Smooth muscle cell of the brain vasculature (primary cell): Measurements from ENCODE around the gene SYNPO.

Experiments used
- DNase-seq: peaks from one replicate; pipeline ENCODE4 v3.0.0-alpha.2; 2012; ENCODE audit warnings: low read depth, low spot score

Gene SYNPO

DNA sequence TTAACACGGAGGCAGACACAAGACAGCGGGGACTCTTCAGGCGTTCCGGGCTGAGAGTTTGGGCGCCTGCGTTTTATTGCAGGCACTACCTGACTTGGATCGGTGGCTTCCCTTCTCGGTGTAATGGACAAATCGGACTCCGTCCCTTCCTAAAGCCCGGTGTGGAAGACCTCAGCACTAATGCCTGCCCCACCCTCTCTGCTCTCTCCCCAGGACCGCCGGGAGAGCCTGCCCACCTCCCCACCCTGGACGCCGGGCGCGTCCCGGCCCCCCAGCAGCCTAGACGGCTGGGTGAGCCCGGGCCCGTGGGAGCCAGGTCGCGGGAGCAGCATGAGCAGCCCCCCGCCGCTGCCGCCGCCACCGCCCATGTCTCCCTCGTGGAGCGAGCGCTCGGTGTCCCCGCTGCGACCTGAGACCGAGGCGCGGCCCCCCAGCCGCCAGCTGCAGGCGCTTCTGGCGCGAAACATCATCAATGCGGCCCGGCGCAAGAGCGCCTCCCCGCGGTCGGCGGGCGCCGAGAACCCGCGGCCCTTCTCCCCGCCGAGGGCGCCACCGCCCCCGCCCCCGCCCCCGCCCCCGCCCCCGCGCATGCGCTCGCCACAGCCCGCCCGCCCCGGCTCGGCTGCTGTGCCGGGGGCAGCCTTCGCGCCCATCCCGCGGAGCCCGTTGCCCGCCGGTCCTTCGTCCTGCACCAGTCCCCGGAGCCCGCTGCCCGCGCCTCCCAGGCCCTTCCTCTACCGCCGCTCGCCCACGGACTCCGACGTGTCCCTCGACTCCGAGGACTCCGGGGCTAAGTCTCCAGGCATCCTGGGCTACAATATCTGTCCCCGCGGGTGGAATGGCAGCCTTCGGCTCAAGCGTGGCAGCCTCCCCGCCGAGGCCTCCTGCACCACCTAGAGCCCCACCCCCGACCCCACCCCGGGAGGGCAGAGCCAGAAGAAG, 16.0 kb downstream of the SYNPO start:
- DNase-seq: no peak

DNA sequence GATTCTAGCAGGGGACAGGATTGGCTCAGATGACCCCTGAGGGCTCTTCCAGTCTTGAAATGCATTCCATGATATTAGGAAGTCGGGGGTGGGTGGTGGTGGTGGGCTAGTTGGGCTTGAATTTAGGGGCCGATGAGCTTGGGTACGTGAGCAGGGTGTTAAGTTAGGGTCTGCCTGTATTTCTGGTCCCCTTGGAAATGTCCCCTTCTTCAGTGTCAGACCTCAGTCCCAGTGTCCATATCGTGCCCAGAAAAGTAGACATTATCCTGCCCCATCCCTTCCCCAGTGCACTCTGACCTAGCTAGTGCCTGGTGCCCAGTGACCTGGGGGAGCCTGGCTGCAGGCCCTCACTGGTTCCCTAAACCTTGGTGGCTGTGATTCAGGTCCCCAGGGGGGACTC, 17.7 kb downstream of the SYNPO start:
- no peak for DNase-seq

DNA sequence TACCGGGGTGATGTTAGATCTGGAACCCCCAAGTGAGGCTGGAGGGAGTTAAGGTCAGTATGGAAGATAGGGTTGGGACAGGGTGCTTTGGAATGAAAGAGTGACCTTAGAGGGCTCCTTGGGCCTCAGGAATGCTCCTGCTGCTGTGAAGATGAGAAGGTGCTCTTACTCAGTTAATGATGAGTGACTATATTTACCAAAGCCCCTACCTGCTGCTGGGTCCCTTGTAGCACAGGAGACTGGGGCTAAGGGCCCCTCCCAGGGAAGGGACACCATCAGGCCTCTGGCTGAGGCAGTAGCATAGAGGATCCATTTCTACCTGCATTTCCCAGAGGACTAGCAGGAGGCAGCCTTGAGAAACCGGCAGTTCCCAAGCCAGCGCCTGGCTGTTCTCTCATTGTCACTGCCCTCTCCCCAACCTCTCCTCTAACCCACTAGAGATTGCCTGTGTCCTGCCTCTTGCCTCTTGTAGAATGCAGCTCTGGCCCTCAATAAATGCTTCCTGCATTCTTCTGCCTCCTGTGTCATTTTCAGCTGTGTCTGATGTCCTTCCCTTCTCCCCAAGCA, 18.3 kb downstream of the SYNPO start:
- no peak for DNase-seq

DNA sequence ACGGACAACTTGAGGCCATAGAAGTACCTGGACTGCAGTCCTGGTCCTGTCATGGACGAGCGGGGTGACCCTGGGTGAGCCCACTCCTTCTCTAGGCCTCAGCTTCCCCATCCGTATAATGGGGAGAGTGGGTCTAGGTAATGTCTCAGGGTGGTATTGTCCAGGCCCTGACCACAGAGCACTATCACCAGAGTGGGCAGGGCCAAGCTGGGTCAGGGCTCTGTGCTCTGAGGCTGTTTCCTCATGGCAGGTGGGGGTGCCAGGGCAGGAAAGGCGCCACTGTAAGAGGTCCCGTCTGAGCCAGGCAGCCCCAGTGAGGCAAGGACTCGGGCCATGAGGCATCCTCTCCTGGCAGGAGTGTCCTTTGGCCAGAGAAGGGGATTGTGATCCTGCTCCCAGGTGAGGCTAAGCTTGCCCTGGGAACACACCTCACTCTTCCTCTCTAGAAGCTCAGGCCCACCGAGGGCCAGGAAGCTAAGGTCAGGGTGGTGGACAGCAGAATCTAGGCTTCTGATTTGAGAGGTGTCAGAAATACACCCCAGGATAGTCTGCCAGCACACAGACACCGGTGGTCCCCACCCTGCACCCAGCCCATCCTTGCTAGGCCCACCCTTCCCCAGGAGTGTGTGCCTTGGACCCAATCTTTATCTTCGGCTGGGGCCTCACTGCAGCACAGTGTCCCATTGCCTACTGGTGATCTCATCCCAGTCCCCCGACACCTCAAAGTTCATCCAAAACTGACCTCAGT, 19.1 kb downstream of the SYNPO start:
- DNase-seq: no peak

DNA sequence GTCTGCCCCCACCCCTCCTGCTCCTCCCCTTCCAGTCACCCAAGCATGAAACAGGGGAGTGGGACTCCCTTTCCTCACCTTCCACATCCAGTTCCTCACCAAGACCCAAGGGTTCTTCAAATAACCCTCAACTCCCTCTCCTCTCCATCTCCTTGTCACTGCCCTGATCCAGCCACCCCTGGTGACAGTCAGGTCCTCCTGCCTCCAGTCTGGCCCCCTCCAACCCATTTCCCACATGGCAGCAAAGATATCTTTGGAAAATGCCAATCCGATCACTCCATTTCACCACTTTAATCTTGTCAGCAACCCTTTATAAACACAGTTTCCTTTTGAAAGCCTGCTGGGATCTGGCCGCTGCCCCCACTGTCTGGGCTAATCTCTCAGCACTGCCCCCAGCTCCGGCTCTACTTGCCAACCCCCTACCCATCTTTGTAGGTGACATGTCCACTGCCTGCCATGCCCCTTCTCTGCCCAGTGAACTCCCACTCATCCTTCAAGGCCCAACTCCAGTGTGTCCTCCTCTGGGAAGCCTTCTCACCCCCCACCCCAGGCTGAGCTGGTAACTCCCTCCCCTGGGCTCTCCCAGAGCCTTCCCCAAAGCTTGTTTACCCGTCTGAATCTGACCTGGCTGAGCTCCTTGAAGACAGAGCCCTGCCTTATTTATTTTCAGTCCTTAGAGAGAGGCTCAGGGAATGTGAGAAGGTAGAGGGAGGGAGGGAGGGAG, 19.8 kb downstream of the SYNPO start:
- no peak for DNase-seq

DNA sequence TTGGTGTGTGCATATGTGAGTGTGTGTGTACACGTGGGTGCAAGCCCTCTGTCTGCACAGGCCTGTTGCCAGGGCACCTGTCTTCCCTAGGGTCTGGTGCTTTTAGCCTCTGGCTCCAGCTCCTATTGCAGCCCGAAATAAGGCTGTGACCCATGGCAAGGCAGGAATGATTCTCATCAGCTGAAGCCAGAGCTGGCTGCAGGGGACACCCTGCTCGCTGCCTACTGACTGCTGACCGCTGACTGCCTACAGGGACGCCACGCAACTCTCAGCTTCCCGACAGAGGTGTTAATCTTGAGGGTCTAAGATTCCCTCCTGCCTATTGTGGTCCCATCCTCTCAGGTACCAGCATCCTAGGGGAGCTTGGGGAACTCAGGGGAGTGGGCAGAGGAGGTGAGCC, 20.6 kb downstream of the SYNPO start, which contains the start of gene MYOZ3:
Gene MYOZ3, plus strand, starts transcription at position 166 of the 400 bp plus-strand sequence. CDS start 1,691 bp downstream, outside the sequence.
- no peak for DNase-seq

DNA sequence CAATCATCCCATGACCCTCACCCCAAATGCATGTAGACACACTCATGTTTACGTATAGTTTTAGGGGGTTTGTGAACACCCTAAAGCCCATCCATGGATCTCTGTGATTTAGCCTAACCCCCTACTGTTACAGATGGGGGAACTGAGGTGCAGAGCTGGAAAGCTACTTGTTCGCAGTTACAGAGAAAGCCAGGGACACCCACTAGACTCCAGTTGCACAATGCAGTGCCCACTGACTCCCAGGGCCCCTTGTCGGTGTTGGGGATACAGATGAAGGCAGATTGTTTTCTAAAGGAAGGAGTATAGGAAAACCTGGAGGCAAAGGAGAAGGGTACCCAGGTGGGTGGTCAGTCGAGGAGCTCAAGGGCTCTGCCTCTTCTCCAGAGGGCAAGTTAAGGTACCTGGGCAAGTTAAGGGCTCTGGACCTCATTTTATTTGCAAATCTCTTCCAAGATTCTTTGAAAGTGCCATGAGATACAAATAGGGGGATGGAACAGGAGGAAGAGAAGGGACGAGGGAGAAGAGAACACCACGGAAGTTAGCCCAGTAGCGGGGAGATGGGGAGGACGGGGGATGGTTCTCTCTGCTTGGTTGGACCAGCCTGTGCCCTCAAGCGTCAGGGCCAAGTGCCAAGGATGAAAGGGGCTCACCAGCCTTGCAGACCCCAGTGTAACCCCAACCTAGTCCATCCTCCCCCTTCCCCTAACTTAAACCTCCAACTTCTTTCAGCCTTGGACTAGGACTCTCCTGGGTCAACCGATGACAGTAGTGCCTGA, 21.5 kb downstream of the SYNPO start:
- no peak for DNase-seq

DNA sequence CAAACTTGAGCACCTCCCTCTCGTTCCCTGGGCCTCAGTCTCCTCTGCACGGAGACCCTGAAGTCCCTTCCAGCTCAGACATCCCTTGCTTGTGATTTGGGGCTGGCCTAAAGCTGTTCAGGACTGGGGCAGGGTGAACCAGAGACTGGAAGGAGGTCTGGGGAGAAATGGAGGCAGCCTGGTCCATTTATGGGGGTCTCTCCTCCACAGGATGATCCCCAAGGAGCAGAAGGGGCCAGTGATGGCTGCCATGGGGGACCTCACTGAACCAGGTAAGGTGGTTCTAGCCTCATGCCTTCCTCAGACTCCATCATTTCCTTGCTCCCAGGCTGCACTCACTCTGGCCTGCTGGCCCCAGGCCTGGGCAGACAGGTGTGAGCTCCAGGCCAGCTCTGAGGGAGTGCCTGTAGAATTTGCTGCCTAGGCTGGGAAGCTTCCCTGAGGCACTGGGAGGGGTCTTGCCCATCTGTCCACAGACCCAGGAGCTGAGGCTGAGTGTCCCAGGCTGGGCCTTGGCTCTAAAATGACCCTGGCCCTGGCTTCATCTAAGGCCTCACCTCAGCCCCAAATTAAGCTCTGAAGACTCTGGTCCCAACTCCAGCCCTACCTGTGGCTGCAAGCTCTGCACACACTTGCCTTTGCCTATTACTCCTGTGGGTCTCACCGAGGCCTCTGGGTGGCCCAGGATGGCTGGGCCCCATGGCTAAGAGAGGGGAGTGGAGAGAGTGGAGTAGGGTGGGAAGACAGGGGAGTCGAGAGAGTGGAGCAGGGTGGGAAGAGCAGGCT, 22.5 kb downstream of the SYNPO start:
- no peak for DNase-seq

DNA sequence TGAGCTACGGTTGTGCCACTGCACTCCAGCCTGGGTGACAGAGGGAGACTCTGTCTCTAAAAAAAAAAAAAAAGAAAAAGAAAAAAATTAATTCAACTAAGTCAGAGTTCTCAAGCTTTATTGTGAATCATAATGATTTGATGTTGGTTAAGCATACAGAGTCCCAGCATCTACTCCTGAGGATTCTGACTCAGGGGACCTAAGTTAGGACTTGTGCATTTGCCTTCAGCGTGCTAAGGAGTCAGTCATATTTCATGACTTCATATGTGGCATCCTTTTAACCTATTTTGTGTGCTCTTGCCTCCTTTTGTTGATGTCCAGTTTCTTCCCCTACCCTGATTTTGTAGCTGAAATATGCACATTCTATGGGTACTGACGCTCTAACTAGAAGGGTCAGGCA, 23.5 kb downstream of the SYNPO start:
- no peak for DNase-seq

DNA sequence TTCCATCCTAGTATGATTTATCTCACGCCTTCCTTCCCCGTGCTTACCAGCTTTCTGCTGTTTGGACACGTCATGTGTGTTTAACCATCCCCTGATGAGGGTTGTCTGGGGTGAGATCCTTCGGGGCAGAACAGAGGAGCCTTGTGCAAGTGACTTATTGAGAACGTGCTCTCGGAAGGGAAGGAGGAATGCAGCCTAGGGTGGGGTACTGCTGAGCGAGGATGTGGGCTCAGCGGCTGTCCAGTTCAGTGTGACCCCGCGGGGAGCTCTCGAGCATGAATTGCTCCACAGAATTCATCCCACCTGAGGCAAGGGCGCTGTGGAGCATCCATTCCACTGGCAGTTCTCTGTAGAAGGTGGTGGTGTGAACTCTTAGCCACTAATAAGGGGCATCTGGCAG, 24.6 kb downstream of the SYNPO start:
- no peak for DNase-seq

DNA sequence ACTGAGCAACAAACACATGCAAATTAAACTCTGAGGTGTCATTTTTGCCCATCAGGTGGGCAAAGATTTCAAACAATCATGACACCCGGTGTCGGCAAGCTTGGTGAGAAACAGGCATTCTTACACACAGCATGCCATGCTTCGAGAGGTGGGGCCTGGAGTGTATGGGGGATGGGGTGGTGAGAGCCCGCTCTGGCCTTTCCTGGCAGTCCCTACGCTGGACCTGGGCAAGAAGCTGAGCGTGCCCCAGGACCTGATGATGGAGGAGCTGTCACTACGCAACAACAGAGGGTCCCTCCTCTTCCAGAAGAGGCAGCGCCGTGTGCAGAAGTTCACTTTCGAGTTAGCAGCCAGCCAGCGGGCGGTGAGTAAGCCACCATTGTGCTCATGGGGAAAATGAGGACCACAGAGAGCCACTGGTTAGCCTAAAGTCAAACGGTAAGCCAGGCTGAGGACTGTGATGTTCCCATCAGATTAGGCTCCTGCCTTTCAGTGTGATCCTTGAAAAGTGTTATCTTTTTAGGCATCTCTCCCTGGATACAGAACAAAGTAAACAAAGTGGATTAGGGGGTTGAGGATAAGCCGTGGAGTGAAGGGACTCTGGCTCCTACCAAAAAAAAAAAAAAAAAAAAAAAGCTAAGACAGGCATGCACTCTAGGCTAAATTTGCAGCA, 30.0 kb downstream of the SYNPO start:
- no peak for DNase-seq

DNA sequence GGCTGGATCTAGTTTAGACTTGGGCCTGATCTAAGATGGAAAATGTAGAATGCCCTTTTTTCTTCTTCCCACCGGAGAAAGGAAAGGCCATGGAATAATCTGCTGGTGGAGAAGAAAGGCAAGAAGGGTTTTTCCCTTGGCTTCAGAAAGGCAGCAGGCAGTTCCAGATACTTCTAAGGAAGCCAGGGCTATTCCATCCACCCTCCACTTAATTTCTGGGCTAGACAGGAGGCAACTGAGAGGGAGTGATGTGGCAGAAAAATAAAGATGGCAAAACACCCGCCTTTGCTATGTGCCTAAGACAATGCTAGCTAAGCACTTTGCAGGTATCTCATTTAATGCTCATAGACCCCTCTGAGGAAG, 30.5 kb downstream of the SYNPO start:
- no peak for DNase-seq

DNA sequence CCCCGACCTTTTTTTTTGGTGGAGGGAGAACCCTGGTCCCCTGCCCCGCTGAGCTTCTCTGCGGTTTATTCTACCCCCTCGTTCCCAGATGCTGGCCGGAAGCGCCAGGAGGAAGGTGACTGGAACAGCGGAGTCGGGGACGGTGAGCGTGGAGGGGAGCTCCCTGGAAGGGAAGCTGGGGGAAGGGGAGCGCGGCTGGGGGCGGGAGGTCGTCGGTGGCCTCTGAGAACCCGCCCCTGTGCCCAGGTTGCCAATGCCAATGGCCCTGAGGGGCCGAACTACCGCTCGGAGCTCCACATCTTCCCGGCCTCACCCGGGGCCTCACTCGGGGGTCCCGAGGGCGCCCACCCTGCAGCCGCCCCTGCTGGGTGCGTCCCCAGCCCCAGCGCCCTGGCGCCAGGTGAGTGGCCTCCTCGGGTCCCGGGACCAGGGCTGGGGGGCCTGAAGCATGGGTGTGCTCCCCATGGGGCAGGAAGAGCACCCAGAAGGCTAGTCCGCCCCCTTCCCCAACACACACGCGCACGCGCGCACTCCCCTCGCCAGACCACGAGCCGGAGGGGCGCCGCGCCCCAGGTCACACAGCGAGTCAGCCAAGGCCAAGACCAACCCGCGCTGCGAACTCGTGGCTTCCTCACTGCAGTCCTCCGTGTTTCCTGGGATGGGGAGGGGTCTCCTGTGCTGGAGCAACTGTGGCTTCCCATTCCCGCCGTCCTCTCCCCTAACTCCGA, 31.2 kb downstream of the SYNPO start:
- DNase-seq: no peak

DNA sequence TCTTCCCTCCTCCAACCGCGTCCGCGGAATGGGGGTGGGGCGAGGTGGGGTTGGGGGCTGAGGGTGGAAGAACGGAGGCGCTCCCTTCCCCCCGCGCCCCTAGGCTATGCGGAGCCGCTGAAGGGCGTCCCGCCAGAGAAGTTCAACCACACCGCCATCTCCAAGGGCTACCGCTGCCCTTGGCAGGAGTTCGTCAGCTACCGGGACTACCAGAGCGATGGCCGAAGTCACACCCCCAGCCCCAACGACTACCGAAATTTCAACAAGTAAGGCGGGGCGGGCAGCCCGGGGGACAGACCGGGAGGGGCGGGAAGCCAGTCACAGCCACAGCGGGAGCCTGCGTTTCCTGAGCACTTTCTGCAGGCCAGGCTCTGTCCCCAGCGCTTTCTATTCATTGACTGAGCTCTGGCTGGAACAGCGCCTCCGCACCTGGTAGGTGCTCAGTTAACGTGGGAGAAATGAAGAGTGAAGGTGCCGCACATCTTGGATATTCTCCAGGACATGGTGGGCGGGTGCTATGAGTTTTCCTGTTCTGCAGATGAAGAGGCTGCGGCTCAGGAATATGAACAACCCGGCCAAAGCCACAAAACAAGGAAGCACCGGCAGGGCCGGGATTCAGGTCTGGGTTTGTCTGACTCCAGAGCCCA, 31.9 kb downstream of the SYNPO start:
- DNase-seq: no peak

DNA sequence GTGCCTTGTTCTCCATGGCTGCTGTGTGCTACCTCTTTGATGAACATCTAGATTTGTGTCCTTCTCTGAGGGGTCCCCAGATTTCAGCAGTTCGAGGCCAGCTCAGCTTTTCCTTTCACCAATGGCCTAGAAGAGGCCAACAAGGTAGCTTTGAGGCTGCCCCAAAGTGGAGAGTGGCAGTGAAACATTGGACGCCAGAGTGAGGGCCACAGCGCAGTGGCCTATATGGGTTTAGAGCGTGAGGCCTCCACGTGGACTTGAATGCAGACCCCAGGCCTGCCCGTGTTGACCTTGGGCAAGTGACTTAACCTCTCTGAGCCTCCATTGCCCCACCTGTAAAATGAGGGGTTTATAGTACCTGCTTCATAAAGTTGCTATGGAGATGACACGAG, 32.4 kb downstream of the SYNPO start:
- no peak for DNase-seq

DNA sequence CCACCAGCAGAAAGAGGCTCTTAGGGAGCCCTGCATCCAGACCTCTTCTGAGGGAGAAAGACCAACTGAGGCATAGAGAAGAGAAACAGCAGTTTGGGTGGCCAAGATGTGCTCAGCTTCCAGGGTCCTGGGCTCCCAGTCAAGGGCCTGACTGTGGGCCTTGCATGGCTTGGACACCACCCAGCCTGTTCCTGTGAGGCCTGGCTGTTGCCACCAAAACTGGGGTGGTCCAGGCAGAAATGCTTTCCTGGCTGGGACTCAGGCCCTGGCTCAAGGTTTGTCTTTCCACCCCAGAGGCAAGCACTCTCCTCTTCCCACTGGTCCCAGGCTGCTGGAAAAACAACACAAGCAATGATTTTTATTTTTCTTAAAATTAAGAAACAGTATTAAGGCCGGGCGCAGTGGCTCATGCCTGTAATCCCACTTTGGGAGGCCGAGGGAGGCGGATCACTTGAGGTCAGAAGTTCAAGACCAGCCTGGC, 33.9 kb downstream of the SYNPO start:
- DNase-seq: no peak

DNA sequence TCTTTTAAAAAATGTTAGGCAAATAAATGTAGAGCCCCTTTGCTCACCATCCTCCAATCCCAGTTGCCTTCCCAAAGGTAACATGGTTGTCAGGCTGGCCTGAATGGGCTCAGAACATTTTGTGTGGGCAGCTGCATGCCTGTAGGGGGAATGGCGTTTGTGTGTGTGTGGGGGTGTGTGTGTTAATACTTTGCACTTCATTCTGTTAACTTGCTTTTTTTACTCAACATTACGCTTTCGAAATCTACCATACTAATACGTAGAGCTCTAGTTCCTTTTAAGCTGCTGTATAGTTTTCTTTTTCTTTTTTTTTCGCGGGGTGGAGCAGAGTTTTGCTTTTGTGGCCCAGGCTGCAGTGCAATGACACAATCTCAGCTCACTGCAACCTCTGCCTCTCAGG, 34.6 kb downstream of the SYNPO start:
- DNase-seq: no peak

DNA sequence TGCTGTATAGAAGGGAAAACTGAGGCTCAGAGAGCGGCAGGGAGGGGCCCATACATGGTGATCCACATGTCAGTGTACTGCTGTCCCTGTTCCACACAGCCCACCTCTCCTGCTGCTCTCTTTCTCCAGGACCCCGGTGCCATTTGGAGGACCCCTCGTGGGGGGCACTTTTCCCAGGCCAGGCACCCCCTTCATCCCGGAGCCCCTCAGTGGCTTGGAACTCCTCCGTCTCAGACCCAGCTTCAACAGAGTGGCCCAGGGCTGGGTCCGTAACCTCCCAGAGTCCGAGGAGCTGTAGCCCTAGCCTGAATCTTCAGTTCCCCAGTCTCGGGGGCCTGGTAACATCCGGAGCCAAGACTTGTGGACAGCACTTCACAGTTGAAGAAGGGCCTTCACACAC, 36.1 kb downstream of the SYNPO start:
- no peak for DNase-seq
